ENCODE measurements around the gene FAAP20. TPM values are rescaled to one million over a fixed set of nuclear protein-coding genes. Genes with fewer than 3 reads are reported as not detected.

Gene FAAP20
- total and polyA plus RNA-seq, 7 donors: 17.8 to 48.1 (median 22.1) TPM

- Histone ChIP-seq H3K36me3 (ENCODE audit: insufficient read depth in 1 of 2, low read depth in 1 of 2) (no peaks in the 10 kb centered on the region), H3K4me1 (no peaks in the 10 kb centered on the region), H3K27me3 (ENCODE audit: insufficient read depth in 3 of 3, low read length in 2 of 3) (peaks cover 0 to 12% (median 5%) of the 10 kb centered on the region in 3 donors), H3K27ac (no peak overlapping the region), H3K4me3 (no peak overlapping the region), H3K9me3 (no peaks in the 10 kb centered on the region)
- WGBS, 3 donors: 84 to 89% (median 85%) methylated on average over 15 of the region's 15 CpGs
- peak in 1 of 2 donors; percentile 4 for DNase-seq
- intact Hi-C loops (cut with DNase I): no loop called here
- TF ChIP-seq CTCF (IDR thresholded peaks at IDR 0.05): no peak
- ATAC-seq: no peak
Observed at GRCh38 chr1:2144501-2145090, 50.0 kb downstream of the FAAP20 start.

DNA sequence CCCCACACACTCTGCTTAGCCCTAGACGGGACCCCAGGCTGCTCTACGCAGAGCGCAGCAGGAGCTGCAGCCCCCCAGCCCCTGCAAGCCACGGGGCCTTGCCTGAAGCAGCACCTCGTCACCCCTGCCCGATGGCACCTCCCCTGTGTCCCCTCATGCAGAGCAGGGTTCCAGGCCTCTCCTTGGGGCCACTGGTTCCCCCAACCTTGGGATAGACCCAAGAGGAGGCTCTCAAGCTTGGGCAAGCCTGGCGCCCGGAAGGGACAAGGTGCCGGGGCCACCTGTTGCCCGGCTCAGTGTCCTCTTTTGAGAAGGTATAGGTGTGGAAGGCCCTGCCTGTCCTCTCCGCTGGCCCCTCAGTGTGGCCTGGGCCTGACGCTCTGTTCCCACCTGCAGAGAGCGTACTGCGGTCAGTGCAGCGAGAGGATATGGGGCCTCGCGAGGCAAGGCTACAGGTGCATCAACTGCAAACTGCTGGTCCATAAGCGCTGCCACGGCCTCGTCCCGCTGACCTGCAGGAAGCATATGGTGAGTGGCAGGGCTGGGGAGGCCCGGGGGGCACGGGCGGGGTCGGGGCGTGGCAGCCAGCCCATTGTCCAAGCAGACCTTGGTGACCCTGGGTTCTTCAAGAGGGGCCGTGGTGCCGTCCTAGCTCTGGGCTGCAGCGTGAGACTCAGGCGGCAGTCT lies 50.6 kb downstream of the FAAP20 start:
- Histone ChIP-seq H3K4me3 (no peak overlapping the region), H3K27ac (no peak overlapping the region), H3K4me1 (no peaks in the 10 kb centered on the region), H3K27me3 (ENCODE audit: insufficient read depth in 3 of 3, low read length in 2 of 3) (peaks cover 0 to 13% (median 5%) of the 10 kb centered on the region in 3 donors), H3K36me3 (ENCODE audit: insufficient read depth in 1 of 2, low read depth in 1 of 2) (no peaks in the 10 kb centered on the region), H3K9me3 (no peaks in the 10 kb centered on the region)
- ATAC-seq (no peak), DNase-seq (peak; percentile 7 to 38)
- no peak for TF ChIP-seq CTCF (IDR thresholded peaks at IDR 0.05)
- intact Hi-C loops (cut with DNase I): no loop called here
- 86 to 88% (median 87%) methylated on average over 28 to 30 of the region's 30 CpGs for WGBS, 3 donors

GRCh38 chr1:2141025-2141424 lies 53.5 kb downstream of the FAAP20 start:
- peaks cover 0 to 21% (median 14%) of the 10 kb centered on the region in 3 donors for H3K27me3 ChIP-seq (ENCODE audit: insufficient read depth in 3 of 3, low read length in 2 of 3)
- ATAC-seq (no peak), DNase-seq (no peak)
- no peaks in the 10 kb centered on the region for H3K36me3 ChIP-seq (ENCODE audit: insufficient read depth in 1 of 2, low read depth in 1 of 2)
- intact Hi-C loops (cut with DNase I): no loop called here
- 50 to 56% (median 51%) methylated on average over 4 of the region's 4 CpGs for WGBS, 3 donors
- no peak for TF ChIP-seq CTCF (IDR thresholded peaks at IDR 0.05)
- H3K4me3 ChIP-seq: no peak overlapping the region
- no peaks in the 10 kb centered on the region for H3K9me3 ChIP-seq
- no peak overlapping the region for H3K27ac ChIP-seq
- H3K4me1 ChIP-seq: no peaks in the 10 kb centered on the region

Other genes with a start within 250 kb of the FAAP20 start
- gene CFAP74, start 191.0 kb downstream of the FAAP20 start, total RNA-seq: not detected
- gene CFAP74, start 191.0 kb downstream of the FAAP20 start, polyA plus RNA-seq: under 1 TPM in 2 of 3 donors, not detected in 1; 0.01 to 0.05 TPM
- gene GABRD, start 175.4 kb downstream of the FAAP20 start, total RNA-seq: under 1 TPM in 2 of 4 donors, not detected in 2; 0.24 to 0.47 TPM
- under 1 TPM in 2 of 3 donors, not detected in 1; 0.05 to 0.66 TPM for gene GABRD, start 175.4 kb downstream of the FAAP20 start, polyA plus RNA-seq
- gene PRKCZ, start 144.4 kb downstream of the FAAP20 start, total RNA-seq: 1 to 10 TPM in 1 of 4 donors, under 1 TPM in 2, not detected in 1; 0.44 to 2.3 (median 0.53) TPM
- under 1 TPM; 0.07 to 0.40 (median 0.17) TPM for gene PRKCZ, start 144.4 kb downstream of the FAAP20 start, polyA plus RNA-seq
- 10 to 100 TPM; 21.4 to 32.1 (median 30.3) TPM for gene SKI, start 33.5 kb upstream of the FAAP20 start, total RNA-seq
- 10 to 100 TPM in 2 of 3 donors, 1 to 10 TPM in 1; 7.7 to 20.9 (median 18.3) TPM for gene SKI, start 33.5 kb upstream of the FAAP20 start, polyA plus RNA-seq
- 1 to 10 TPM; 3.6 to 6.3 (median 4.5) TPM for gene MORN1, start 196.8 kb upstream of the FAAP20 start, total RNA-seq
- 1 to 10 TPM; 1.2 to 7.3 (median 3.1) TPM for gene MORN1, start 196.8 kb upstream of the FAAP20 start, polyA plus RNA-seq
- 10 to 100 TPM; 71.1 to 97.6 (median 86.7) TPM for gene RER1, start 197.1 kb upstream of the FAAP20 start, total RNA-seq
- gene RER1, start 197.1 kb upstream of the FAAP20 start, polyA plus RNA-seq: 100 to 1,000 TPM in 1 of 3 donors, 10 to 100 TPM in 2; 68.8 to 119 (median 91.3) TPM
- 10 to 100 TPM; 14.1 to 19.7 (median 17.1) TPM for gene PEX10, start 217.8 kb upstream of the FAAP20 start, total RNA-seq
- gene PEX10, start 217.8 kb upstream of the FAAP20 start, polyA plus RNA-seq: 10 to 100 TPM; 12.6 to 18.4 (median 16.2) TPM

Measured in psoas muscle (tissue), 8 donors.